Caco-2 (cell line): Measurements from ENCODE around the gene KRTAP3-3. TPM values are rescaled to one million over a fixed set of nuclear protein-coding genes. Genes with fewer than 3 reads are reported as not detected.

Source experiments
- BruUV-seq: library from RNA; stranded (reverse); fragments of 400-500 nt; replicated peaks from 2 replicates; lab custom pipeline; 2021; lab: Mats Ljungman, UMichigan
- CTCF ChIA-PET: fragments of 300-600 bp; sonication (Branson Sonifier 250); formaldehyde crosslinking; loops from one replicate; lab custom pipeline; 2022; ENCODE audit warnings: antibody characterized with exemption; lab: Charles Lee
- POLR2A ChIA-PET: fragments of 300-600 bp; sonication (Branson Sonifier 250); formaldehyde crosslinking; loops from one replicate; lab custom pipeline; 2022; ENCODE audit warnings: antibody characterized with exemption; lab: Charles Lee
- DNase-seq, 2 experiments: peaks; one replicate each; pipeline versions ENCODE4 v3.0.0 to v3.0.0-alpha.2; 2020 to 2022
- H3K27me3 ChIP-seq: replicated peaks from 2 replicates; pipeline ENCODE4 v1.6.0; 2011; ENCODE audit warnings: low read length; ENCODE audit not compliant: control insufficient read depth, insufficient read depth
- H3K36me3 ChIP-seq: 2 replicates; pipeline ENCODE4 v1.5.1; 2011; ENCODE audit warnings: low read length; ENCODE audit not compliant: control insufficient read depth, insufficient read depth
- H3K4me1 ChIP-seq: fragments of 250-450 bp; sonication (Bioruptor Pico); 2 replicates; pipeline ENCODE4 v1.5.1; 2020; ENCODE audit warnings: mild to moderate bottlenecking
- H3K4me3 ChIP-seq: 2 replicates; pipeline ENCODE4 v1.5.1; 2011; ENCODE audit warnings: low read depth, mild to moderate bottlenecking, control low read depth, low read length
- H3K9me3 ChIP-seq: fragments of 250-450 bp; sonication (Bioruptor Pico); 2 replicates; pipeline ENCODE4 v1.5.1; 2020; ENCODE audit warnings: mild to moderate bottlenecking, moderate library complexity
- H3K27ac Mint-ChIP-seq: one replicate; pipeline ENCODE4 v1.8.0; 2022; ENCODE audit warnings: mixed read lengths; ENCODE audit not compliant: unreplicated experiment
- H3K27me3 Mint-ChIP-seq: one replicate; pipeline ENCODE4 v1.8.0; 2022; ENCODE audit warnings: mixed read lengths; ENCODE audit not compliant: insufficient read depth, unreplicated experiment
- H3K36me3 Mint-ChIP-seq: one replicate; pipeline ENCODE4 v1.8.0; 2022; ENCODE audit warnings: mild to moderate bottlenecking, mixed read lengths; ENCODE audit not compliant: insufficient read depth, unreplicated experiment
- H3K4me1 Mint-ChIP-seq: one replicate; pipeline ENCODE4 v1.8.0; 2022; ENCODE audit warnings: low read depth, mixed read lengths; ENCODE audit not compliant: unreplicated experiment
- H3K4me3 Mint-ChIP-seq: one replicate; pipeline ENCODE4 v1.8.0; 2022; ENCODE audit warnings: mild to moderate bottlenecking, moderate library complexity, mixed read lengths; ENCODE audit not compliant: unreplicated experiment
- H3K9me3 Mint-ChIP-seq: one replicate; pipeline ENCODE4 v1.8.0; 2022; ENCODE audit warnings: mixed read lengths; ENCODE audit not compliant: unreplicated experiment
- CTCF ChIP-seq, 2 experiments: fragments of 200-600 bp in 1 of 2; IDR thresholded peaks; 1 replicate in 1 of 2; 2 replicates in 1 of 2; pipeline versions ENCODE4 v1.5.1 to v1.8.0; 2011 to 2022; ENCODE audit warnings: antibody characterized with exemption in 1 of 2, control low read depth in 1 of 2, inconsistent platforms in 1 of 2, low read depth in 1 of 2, low read length in 1 of 2, mild to moderate bottlenecking in 1 of 2, moderate library complexity in 1 of 2; ENCODE audit not compliant: insufficient read depth in 1 of 2, severe bottlenecking in 1 of 2, unreplicated experiment in 1 of 2
- intact Hi-C: fragments of 100-400 bp; cut with micrococcal nuclease; formaldehyde crosslinking; loops from one replicate; pipeline ENCODE4 v1.10.0; 2022; ENCODE audit not compliant: unreplicated experiment
- total RNA-seq: library from RNA; stranded (reverse); gene quantifications from 2 replicates; pipeline ENCODE4 v1.2.3, GENCODE V29; 2022

KRTAP3-3 gene
- total RNA-seq, 1 experiment from 2014 or later: not detected

- intact Hi-C loops: no loop called here
- no peaks in the 10 kb centered on the region for H3K27me3 ChIP-seq
- Mint-ChIP-seq H3K27ac (peak overlapping the region; percentile 69), H3K4me1 (peaks cover 48% of the 10 kb centered on the region), H3K27me3 (no peaks in the 10 kb centered on the region), H3K4me3 (no peak overlapping the region), H3K9me3 (peaks cover 37% of the 10 kb centered on the region), H3K36me3 (peaks cover 14% of the 10 kb centered on the region)
- no peak for TF ChIP-seq CTCF (IDR thresholded peaks at IDR 0.05; ENCODE audit: insufficient read depth in 1 of 2, low read depth in 1 of 2, low read length in 1 of 2, severe bottlenecking in 1 of 2, unreplicated experiment in 1 of 2)
- H3K36me3 ChIP-seq: no peaks in the 10 kb centered on the region
- no TSS peak for BruUV-seq
- ChIA-PET POLR2A (no interaction called here), CTCF (no interaction called here)
- no peak for DNase-seq
- peaks cover 12% of the 10 kb centered on the region; the same call in 1 of the 2 replicates for H3K9me3 ChIP-seq
- H3K4me1 ChIP-seq: peaks cover 58% of the 10 kb centered on the region
- H3K4me3 ChIP-seq: no peak overlapping the region
Measured at GRCh38 chr17:41012326-41013120, 18.6 kb upstream of the KRTAP3-3 start.

GRCh38 chr17:41010441-41010840 lies 16.5 kb upstream of the KRTAP3-3 start:
- Histone ChIP-seq H3K27me3 (no peaks in the 10 kb centered on the region), H3K9me3 (peaks cover 12% of the 10 kb centered on the region; the same call in 1 of the 2 replicates), H3K4me1 (peaks cover 48% of the 10 kb centered on the region), H3K4me3 (no peak overlapping the region), H3K36me3 (no peaks in the 10 kb centered on the region)
- DNase-seq: no peak
- CTCF ChIA-PET: no interaction called here
- BruUV-seq: no TSS peak
- H3K36me3 Mint-ChIP-seq: peaks cover 20% of the 10 kb centered on the region
- intact Hi-C loops: no loop called here
- H3K4me3 Mint-ChIP-seq: no peak overlapping the region
- no peak for TF ChIP-seq CTCF (IDR thresholded peaks at IDR 0.05; ENCODE audit: insufficient read depth in 1 of 2, low read depth in 1 of 2, low read length in 1 of 2, severe bottlenecking in 1 of 2, unreplicated experiment in 1 of 2)
- POLR2A ChIA-PET: interaction anchor here (1.7 kb wide), 1 partner anchor 48 kb away, joined by 10 read pairs; no protein-coding TSS in a partner anchor
- no peaks in the 10 kb centered on the region for H3K27me3 Mint-ChIP-seq
- H3K4me1 Mint-ChIP-seq: peaks cover 43% of the 10 kb centered on the region
- H3K27ac Mint-ChIP-seq: peak overlapping the region; percentile 66
- peaks cover 34% of the 10 kb centered on the region for H3K9me3 Mint-ChIP-seq

GRCh38 chr17:41009936-41010335 lies 16.0 kb upstream of the KRTAP3-3 start:
- Histone ChIP-seq H3K4me3 (no peak overlapping the region), H3K36me3 (no peaks in the 10 kb centered on the region), H3K4me1 (peaks cover 50% of the 10 kb centered on the region), H3K27me3 (no peaks in the 10 kb centered on the region), H3K9me3 (peaks cover 12% of the 10 kb centered on the region; the same call in 1 of the 2 replicates)
- peaks cover 20% of the 10 kb centered on the region for H3K36me3 Mint-ChIP-seq
- CTCF ChIA-PET: no interaction called here
- TSS peak; percentile 70 for BruUV-seq
- H3K27ac Mint-ChIP-seq: peak overlapping the region; percentile 94
- no peaks in the 10 kb centered on the region for H3K27me3 Mint-ChIP-seq
- no peak overlapping the region for H3K4me3 Mint-ChIP-seq
- peaks cover 29% of the 10 kb centered on the region for H3K9me3 Mint-ChIP-seq
- no peak for TF ChIP-seq CTCF (IDR thresholded peaks at IDR 0.05; ENCODE audit: insufficient read depth in 1 of 2, low read depth in 1 of 2, low read length in 1 of 2, severe bottlenecking in 1 of 2, unreplicated experiment in 1 of 2)
- DNase-seq: no peak
- intact Hi-C loops: loop anchor here (1.0 kb wide), 6 partner anchors 38 to 172 kb away; no protein-coding TSS in a partner anchor
- H3K4me1 Mint-ChIP-seq: peaks cover 47% of the 10 kb centered on the region
- POLR2A ChIA-PET: interaction anchor here (1.7 kb wide), 1 partner anchor 49 kb away, joined by 10 read pairs; no protein-coding TSS in a partner anchor
